Measurements from ENCODE around the gene TRIM28. TPM values are rescaled to one million over a fixed set of nuclear protein-coding genes. Genes with fewer than 3 reads are reported as not detected.

The TRIM28 gene
- polyA plus RNA-seq, 5 donors = 459 to 685 (median 528) TPM

DNA sequence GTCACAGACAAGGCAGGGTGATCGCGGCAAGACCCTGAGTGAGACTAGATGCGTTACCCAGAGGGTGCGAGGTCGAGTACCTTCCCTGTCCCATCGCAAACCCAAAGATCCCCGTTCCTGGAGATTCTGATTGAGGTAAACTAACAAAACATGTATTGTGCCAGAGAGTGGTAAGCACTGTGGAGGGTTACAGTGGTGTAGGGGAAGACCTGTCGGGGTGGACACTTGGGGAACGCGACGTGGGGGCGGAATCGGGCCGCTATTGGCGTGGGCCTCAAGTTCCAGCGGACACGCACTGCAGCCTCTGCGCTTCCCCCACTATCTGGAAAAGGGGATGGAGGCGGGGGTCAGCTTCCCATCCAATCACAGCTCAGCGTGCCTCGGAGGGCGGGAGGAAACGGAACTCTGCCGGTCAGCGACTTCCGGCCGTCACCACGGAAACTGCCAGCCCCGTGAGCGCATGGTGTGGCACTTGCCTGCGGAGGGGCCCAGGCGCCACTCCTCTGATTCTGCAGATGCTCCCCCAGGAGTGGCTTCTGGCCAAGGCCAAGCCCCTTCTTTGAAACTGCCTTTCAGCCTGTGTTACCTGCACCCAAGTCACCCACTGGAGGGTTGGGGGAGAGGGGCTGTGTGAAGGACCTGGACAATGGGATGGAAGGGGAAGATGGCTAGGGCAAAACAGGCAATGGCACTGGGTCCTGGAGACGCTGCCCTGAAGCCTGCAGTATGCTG is 15.6 kb downstream of the TRIM28 start:
- DNase-seq = peak; percentile 89 to 90

DNA sequence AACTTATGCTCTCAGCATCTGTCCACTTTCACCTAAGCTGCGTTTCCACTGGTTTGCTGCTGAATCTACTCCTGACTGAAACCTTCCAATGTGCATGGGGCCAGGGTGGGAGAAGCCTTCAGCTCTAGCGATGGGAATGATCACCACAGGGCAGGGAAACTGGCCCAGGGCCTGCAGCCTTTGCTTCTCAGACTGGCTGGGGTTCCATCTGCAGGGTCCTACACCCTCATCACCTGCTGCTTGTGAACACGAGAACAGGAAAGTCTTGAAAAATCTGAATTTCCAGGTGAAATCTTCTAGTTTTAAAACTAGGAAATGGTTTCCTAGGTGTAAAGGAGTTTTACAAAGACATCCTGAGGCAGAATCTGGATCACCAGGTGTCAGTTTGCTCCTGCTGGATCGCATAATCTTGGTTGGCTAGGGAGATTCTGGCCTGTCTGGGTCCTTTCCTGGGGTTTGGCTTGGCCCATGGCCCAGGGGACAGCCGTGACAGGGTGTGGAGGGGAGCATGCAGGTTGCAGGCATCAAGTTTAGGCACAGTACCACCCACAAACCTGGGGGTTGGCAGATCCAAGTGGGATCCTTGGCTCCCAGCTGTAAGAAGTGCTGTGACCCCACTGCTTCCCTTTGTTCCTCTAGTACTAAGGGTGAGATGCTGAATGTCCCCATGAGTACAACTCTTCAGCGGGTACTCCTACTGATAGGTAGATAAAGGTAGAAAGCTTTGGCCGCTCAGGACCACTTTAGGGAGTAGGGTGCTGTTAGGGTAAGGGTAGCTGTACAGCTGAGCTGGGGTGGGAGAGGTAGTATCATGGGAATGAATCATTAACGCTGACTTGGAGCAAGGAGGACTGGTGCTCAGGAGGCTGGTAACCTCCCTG is 16.4 kb downstream of the TRIM28 start:
- DNase-seq = no peak

DNA sequence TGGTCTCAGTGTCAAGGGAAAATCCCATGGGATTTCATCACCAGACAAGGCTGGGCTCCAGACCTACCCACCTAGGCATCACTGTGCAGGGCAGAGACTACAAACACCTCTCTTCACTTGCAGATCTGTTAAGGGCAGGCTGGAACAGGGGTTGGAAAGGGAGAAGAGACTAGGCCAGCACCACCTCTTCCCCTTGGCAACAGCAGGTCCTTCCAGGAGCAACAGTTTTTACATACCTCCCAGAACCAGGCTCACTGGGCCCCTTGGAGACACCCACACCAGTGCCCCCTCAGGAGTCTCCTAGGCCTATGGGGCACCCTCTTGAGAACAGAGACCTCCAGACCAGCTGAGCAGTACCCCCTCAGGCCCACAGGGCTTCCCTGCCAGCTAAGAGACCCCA is 17.1 kb downstream of the TRIM28 start:
- DNase-seq = no peak

DNA sequence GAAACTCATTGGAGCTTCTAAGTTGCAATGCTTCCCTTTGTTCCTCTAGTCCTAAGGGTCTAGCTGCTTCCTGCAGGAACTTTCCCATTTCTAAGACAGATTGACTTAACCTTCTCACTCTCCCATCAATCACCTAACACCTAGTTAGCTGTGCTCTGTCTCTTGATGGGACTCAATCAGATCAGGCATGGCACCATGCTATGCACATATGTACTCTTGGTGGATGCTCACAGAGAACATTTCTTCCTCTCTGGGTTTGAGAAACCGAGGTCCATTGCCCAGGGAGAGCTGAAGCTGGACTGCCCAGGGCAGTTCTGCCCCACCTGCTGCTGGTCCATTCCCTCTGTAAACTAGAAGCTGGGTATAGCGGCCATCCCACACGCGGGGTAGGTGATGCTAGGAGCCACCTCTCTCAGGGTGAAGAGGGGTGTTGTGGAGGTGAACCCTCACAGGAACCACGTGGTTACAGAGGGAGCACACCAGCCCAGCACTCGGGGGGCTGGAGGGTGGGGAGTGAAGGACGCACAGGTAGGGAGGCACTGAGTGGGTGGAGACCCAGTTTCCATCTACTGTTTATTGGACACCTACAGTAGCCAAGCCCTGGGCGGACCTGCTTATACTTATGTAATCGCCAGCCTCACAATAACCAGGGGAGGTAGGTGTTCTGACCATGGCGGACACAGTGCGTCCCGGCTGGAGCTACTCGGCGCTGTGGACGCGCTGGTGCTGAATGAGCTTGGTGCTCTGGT is 17.7 kb downstream of the TRIM28 start:
- DNase-seq = no peak

DNA sequence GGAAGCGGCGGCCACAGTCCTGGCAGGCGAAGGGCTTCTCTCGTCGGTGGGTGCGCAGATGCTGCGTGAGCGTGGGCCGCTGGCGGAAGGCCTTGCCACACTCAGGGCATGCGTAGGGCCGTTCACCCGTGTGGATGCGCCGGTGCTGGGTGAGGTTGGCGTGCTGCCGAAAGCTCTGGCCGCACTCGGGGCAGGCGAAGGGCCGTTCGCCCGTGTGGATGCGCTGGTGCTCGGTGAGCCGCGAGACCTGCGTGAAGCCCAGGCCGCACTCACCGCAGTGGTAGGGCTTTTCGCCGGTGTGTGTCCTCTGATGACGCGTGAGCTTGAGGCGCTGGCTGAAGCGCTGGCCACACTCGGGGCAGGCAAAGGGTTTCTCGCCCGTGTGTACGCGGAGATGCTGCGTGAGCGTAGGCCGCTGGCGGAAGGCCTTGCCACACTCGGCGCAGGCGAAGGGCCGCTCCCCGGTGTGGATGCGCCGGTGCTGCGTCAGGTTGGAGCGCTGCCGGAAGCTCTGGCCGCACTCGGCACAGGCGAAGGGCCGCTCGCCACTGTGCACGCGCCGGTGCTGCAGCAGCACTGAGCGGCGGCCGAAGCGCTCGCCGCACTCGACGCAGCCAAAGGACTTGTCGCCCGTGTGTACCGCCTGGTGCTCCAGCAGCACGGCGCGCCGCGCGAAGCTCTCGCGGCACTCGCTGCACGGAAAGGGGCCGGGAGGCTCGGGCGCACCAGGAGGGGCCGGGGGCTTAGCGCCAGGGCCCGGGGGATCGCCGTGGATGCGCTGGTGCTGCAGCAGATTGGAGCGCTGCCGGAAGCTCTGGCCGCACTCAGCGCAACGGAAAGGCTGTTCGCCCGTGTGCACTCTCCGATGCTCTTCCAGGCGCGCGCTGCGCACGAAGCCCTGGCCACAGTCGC is 18.5 kb downstream of the TRIM28 start:
- DNase-seq = peak in 1 of 2 donors; percentile 42

DNA sequence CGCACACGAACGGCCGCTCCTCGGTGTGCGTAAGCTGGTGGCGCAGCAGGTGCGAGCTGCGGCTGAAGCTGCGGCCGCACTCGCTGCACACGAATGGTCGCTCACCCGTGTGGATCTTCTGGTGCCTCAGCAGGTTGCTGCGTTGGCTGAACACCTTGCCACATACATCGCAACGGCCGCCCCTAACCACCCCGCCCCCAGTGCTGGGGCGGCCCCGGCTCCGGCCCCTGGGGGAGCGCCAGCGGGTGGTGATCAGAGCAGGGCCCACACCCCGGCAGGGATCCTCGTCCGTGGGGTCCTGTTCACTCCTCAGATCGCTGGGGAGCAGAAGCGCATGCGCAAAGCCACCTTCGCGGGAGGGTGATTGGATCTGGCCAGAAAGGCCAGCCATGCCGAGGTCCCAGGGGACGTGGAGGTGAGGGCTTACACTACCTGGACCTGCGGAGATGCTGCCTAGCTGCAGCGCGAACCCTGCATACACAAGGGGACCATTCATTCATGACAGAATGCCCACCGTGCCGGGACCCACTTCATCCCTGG is 19.2 kb downstream of the TRIM28 start:
- no peak for DNase-seq

DNA sequence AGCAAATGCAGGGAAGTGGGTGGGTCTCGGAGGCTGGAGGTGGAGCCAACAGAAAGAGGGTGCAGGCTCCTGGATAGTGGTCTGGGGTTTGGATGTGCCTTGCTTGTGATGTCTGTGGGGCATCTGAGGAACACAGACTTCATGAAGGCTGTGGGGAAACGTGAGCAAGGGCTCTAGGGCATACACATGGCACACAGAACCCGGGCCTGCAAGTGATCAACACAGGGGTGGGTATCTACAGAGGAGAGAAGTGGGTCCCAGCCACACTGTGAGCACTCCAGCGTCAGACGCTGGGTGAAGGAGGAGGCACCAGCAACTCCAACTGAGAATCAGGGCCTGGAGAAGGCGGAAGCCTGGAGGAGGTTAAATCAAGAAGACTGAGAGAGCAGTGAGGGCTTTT is 20.0 kb downstream of the TRIM28 start:
- no peak for DNase-seq

DNA sequence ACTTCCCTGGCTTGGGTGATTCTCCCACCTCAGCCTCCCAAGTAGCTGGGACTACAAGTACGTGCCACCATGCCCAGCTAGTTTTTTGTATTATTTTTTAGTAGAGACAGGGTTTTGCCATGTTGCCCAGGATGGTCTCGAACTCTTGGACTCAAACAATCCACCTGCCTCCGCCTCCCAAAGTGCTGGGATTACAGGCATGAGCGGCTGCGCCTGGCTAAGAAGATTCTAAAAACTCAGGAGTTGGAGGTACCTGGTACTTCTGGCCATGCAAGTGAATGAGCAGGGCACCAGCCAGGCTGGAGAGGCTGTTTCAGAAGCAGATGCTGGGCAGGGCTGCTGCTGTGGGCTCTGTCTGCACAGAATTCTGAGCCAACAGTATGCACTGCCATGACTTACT is 23.1 kb downstream of the TRIM28 start:
- no peak for DNase-seq

DNA sequence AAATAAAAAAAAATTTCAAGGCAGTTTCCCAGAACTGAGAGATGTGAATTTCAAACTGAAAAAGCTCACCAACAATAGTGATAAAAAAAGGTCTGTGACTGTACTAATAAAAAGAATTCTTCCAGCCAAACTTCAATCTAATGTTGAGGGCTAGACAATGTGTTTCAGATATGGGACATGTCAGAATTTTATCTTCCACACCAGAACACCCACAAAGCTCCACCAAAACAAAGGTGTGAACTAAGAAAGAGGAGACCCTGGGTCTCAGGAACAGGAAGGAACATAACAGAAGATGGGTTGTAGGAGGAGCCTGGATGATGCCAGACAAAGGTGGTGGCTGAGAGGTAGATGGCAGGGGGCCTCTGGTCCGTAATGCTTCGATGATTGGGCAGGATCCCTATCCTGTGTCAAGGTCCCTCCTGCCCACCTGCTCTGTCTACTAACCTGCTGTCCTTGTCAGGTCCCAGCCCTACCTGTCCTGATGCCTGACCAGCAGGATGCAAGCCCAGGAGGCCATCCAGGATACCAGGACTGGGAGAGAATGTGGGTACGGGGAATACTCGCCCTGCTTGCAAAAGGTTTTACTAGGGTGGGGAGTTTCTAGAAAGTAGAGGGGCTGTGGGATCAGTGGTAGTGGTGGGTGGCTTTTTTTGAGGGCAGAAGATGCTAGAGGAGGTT is 24.7 kb downstream of the TRIM28 start:
- DNase-seq = no peak

DNA sequence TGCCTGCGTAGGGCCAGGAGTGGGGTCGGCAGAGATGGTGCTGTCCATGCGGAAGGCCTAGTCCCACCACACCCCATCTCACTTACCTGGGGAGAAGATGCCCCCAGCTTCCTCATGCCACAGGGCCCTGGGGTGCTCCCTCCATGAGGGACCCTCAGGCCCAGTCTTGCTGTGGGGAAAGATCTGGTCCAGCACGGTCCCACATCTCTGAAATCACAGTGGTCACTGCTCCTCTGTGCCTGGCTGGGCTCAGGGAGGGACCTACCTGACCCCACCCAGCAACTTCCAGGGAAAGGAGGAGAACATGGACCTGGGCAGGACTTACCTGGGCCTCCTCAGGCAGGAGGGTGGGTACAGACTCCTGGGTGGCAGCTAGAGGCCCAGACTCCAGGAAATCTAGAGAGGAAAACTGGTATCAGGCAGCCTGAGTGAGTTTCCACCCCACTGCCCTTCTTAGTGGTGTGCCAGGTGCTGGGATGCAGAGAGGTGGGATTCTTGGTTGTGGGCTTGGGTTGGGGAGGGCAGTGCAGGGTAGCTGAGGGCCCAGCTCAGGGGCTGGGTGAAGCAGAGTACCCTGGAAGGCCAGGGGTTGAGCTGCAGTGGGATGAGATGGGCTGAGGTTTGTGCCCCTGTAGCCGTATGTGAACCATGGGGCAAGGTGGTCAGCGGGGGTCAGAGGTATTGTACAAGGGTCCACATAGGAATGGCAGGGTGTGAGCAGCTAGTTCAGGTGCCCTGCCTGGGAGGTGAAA is 25.5 kb downstream of the TRIM28 start:
- no peak for DNase-seq

DNA sequence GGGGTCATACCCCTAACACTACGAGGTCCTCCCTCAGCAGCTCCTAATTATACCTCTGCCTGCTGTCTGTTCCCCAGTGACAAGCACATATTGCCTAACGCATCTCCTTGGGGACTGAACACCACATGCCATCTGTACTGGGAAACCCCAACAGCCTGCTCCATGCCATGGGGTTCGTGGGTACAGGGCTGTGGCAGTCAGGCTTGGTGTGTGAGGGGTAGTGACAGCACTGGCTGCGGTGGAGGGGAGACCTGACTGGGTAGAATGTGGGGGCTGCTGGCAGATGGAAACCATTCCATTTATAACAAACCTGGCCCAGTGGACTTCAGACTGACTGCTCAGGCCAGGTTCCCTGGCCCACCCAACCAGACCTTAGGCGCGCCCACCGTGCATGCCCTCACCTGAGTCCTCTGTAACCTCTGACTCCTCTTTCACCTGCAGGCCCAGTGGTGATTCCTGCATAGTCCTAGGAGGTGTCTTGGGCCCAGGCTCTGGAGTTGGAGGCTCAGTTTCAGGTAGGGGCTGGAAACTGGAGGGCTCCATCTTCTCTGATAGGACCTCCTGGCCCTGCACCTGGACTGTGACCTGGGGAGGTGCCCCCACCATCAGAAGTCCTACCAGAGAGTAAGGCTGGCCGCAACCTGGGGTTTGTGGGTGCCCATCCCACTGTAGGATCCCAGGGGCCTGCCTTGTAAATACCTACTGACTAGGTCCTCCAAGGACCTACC is 26.2 kb downstream of the TRIM28 start:
- no peak for DNase-seq

DNA sequence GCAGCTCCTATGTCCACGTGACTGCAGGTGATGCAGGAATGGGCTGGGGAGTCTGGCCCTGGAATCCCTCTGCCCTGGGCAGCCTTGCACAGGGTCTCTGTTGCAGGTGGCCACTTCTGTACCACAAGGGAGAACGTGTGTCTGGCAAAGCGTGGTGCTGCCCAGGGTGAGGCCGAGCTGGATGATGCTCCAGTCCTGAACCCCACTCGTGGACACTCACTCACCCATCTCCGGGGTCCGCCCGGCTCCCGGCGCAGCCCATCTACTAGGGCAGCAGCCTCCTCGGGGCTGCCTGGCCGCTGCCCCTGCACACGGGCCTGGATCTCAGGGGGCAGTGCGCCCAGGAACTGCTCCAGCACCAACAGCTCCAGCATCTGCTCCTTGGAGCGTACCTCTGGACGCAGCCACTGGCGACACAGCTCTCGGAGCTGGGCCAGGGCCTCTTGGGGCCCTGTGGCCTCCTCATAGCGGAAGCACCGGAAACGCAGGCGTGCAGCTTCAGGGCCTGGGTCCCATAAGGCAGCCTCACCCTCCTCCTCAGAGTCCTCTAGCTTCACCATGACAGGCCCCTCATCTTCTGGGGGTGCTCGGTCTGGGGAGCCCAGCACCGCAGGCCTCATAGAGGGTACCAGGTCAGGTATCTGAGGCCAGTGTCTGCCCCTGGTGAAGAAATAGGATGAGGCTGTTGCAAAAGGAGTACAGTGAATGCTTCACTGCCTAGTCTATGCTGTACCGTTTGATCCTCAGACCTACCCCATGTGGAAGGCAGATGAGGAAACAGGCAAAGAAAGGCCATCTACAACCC is 27.1 kb downstream of the TRIM28 start:
- DNase-seq = no peak

DNA sequence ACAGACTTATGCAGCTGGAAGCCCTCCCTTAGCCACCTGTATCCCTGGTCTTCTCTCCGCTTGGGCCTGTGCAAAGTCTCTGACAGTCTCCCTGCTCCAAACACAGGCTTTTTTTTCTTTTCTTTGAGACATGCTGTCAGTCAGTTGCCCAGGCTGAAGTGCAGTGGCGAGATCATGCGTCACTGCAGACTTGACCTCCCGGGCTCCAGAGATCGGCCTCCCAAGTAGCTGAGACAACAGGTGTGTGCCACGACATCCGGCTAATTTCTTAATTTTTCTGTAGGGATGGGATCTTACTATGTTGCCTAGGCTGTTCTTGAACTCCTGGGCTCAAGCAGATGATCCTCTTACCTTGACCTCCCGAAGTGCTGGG is 27.7 kb downstream of the TRIM28 start:
- DNase-seq = no peak

DNA sequence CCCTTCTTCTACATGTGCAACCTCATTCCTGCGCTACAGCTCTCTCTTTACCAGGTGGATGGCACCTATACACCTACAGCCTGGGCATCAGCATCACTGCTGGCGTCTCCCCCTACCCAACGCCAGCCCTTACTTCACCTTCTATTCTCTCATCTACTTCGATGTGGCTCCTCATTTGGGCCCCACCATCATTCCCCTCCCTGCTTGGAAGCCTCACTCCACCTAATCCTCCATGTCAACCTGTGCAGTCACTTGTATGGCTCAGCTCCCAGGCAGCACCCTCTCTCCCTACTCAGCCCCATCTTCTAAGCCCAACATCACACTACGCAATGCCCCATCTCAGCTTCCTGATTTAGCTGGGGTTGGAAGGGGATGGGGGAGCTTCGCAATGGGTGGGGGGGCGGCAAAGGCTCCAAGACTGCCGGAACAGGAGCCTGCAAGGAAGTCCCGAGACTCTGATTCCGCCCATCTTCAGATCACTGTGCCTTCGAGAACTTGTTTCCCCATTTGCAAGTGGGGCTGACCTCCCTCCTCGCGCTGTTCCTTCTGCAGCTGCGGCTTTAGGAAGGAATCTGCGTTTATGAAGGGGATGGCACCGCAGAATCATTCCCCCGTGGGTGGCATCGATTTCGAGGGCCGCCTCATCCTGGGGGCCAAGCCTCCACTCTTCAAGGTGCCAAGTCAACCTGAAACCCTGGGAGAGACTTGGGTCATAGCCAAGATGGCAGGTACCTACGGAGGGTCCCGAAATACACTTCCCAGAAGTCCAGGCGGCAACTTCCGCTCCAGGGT is 28.4 kb downstream of the TRIM28 start:
- DNase-seq = no peak

DNA sequence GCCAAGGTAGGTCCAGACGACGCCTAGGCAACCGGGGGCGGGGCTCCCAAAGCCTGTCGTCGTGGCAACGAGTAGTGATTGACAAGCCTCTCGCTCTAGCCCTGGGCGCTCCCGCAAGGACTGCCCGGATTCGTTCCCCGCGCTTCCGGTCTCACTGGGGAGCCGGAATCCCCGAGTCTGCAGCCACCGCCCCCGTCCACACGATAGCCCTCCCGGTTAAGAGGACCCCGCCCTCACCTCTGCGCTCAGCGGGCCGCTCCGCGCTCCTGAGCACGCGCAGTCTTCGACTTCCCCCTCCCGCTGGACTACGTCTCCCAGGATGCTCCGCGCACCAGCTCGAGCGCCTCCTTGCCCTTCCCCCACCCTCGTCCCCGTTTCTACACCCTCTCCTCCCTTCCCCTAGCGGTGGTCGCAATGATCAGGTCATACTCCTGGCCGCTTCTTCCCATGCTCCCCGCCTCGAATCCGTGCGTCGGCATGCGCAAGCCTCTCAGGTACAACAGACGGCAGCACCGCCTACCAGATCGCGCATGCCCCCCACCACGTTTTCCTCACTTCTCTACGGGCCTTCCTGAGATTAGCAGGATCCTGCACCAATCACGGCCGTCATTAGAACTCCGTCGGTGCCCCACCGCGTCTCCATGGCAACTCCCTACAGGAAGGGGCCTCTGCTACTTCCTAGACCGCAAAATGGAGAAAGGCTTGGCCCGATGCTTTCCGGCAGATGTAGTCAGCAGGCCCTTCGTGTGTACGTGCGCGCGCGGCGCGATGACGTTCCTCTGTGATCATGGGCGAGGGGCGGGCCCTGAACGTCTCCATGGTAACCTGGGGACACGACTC is 29.2 kb downstream of the TRIM28 start, which contains the start of gene MZF1:
TSS of gene MZF1 (minus strand) at position 518 of the 840 bp plus-strand sequence. CDS start 1,946 bp downstream, outside the sequence.
- DNase-seq = peak; percentile 99 to 100

DNA sequence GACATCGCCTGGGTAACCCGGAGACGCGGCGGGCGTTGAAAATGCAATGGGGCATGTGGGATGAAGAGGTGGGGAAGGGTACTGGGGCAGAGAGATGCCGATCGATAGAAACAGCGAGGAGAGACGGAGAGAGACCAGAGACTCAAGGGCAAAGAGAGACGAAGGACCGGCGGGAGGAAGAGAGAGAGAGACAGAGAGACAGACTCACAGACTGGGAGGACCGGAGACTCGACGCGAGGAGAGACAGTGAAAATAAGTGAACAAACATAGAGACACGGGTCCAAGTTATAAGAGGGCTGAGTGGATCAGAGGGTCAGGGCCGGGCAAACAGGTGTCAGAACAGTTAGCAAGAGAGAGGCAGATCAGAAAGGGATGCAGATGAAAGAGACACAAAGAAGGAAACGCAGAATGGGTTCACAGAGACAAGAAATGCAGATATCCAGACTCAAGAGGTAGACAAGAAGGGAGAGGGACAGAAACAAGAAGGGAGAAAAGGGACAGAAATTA is 29.8 kb downstream of the TRIM28 start:
- no peak for DNase-seq
